GM18858 (cell line): ENCODE measurements around the gene TENM3.

Experiments used
- ATAC-seq: cut with Tn5 transposase; IDR thresholded peaks from one replicate; pipeline ENCODE4 v1.9.1; 2021; ENCODE audit not compliant: unreplicated experiment

TENM3 gene

DNA sequence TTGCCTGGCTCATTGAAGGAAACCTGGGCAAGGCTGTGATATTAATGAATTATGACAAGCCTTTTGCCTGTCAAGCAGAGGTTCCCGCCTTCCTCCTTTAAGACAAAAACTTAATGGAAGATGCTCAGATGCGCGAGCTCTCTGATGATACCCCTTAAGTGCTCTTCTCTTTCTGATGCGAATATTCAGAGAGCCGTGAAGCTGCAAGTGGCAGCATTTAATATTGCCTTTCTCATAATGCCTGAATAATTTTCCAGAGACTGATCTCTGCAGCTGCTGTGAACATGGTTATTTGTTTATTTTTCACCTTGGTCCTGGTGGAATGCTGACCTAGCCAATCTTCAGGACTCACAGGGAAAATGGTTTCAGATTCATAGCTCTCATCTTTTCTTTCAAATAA lies 251.8 kb downstream of the TENM3 start:
- ATAC-seq: no peak

DNA sequence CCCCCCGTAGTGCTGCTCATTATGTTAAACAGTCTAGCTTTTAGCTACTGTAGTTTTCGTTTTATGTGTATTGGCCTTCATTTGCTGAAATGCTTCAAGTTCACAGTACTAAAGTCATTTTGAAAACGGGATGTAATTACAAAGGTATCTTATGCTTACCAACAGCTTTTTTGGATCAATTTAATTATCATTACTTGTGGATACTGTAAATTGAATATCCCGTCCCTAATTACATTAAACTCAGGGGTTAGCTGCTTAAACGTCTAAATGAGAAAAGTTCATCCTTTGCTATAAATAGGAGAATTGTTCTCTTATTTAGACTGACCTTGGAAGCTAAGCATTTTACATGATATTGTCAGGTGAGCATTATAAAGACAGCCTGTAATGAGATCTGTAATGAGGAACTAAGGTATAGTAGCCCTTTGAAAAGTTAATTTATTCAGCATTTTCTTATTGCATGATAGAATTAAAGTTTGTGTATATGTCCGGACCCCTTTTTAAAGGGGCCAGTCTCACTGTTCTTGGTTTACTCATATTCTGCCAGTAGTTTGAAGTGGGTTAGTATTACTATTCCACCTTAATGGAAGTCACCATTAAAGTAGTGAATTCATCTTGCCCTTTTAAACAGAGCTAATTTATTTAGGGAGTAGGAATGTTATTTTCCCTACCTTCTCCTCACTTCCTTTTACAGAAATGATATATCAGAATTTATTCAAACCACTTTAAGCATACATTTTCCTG lies 252.6 kb downstream of the TENM3 start:
- ATAC-seq: no peak

DNA sequence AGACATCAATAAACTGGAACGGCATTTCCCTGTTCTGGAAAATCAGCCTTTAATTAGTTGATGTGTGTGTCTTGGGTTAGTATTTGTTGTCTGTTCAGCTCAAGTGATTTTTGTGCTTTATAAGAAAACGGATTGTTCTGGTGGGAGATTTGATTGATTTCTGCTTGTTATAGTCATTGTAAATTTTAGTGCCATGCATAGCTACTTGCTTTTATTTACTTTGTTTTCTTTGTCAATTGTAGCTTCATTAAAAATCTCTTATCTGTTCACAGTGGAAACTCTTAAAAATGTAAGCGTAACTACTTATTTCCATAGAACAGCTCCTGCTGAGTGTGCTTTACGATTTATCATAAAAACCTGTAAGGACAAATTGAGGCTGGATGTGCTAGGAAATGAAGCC lies 253.2 kb downstream of the TENM3 start:
- no peak for ATAC-seq

DNA sequence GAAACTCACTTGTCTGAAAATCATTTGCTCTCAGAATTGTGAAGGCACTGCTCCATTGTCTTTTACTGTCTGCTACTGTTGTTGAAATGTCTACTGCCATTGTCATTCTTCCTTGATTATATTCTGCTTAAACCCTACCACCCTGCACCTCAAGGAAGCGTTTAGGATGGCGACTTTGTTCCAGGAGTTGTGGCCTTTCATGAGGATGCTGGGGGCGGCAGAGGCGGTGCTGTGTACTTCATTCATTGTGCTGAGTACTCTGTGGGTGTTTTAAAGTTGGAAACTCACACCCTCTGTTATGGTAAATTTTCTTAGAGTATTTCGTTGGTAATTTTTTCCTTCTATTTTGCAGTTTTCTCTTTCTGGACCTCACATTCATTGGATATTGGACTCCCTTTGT lies 258.9 kb downstream of the TENM3 start:
- ATAC-seq: no peak

DNA sequence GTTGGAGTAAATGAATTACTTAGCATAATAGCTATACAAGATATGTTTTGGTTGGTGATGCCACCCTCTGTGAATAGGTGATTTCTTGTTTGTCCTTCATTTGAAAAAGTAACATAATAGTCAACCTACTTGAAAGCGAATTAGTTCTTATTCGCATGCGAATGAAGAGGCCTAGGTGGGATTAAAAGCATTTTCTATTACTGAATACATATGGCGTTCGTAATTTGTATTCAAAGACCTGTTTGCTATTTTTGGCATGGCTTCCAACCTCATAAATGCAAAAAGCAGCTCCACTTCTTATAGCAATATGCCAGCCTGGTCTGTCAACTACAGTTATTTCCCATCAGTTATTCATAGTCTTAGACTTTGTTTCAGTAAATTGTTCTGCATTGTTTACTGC lies 261.3 kb downstream of the TENM3 start:
- no peak for ATAC-seq

DNA sequence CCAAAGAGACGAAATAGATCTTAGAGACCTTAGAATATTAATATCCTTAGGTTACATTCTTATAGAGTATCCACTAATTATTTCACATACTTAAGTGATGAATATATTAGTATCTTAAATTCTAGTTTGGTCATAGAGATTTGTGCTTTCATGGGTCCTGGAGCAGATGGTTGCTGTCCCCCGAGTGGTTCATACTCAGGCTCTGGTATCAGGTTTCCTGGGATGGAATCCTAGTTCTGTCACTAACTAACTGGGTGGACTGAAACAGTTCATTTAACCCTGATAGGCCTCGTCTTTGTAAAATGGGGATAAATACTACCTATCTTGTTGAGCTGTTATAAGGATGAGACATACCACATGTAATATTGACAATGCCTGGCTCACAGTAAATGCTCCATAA lies 264.6 kb downstream of the TENM3 start:
- ATAC-seq: no peak

DNA sequence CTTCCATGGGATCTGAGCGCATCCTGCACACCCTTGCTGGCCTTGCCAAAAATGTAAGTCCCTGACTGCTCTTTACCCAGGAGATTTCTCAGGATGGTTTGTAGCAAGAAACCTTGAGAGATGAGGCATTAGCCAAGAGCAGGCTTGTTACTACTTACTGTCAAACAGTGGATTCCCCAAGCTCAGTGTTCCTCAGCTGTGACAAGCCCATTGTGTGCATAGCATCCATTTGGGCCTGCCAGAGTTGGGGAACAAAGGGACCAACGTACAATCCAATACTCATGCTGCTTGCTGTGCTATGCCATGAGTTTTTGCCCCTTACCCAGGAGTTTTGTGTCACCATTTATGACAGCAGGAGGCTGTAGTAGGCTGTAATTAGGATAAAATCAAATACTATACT lies 267.6 kb downstream of the TENM3 start:
- no peak for ATAC-seq

DNA sequence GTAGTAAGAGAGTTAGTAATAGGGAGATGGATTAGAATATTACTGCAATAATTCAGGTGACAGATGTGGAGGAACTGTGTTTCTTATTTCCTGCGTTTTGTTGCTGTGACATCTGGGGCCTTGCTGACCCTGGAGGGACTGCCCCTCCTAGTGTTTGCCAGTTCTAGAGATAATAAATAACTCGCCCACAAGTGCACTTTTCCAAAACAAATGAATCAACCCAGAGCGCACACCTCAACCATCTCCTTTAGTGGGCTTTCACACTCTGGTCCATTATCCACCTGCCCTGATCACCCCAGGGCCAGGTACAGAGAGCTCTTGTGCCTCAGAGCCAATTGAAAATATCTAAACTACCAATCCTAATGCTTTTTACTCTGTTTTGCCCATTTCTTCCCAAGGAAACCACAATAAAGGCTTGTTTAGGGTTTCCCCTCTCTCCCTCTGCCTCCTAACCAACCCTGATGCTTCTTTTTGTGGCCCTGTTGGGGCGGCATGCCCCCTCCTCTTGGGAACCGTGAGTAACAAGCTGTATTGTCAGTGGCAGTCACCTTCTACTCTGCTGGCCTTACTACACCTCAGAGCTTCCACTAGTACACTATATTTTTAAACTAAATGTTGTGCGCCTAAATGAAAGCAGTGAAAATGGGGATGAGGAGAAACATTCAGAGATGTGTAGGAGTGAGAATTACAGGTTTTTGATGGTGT lies 270.5 kb downstream of the TENM3 start:
- ATAC-seq: peak; percentile 49

DNA sequence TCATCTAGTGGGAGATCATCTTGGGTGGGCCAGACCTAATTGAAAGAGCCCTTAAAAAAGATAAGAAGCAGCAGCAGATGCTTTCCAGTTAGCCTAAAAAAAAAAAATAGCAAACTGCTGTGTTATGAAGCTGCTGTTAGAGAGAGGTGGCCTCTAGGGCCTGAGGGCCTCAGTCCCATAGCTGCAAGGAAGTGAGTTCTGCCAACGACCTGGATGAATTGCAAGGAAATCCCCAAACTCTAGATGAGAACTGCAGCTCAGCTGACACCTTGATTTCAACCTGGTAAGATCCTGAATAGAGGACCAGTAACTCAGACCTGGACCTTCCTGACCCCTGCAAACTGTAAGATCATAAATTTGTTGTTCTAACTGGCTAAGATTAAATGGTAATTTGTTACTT lies 275.2 kb downstream of the TENM3 start:
- ATAC-seq: no peak

DNA sequence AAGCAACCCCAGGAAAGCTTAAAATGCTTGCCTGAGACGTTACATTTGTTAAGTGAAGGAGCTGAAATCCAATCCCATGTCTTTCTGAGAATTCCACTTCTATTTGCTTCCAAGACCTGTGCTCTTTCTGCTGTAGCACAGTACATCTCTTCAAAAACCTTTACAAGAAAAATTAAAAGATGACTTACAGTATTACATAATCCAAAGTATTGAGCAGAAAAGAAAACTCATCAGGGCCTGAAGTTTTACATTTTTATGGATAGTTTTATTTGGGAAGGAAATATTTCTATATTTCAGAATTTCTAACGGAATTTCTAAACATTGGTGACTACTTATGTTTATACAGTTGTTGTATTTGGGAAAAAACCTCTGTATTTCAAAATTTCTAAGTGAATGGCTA lies 276.3 kb downstream of the TENM3 start:
- ATAC-seq: no peak

DNA sequence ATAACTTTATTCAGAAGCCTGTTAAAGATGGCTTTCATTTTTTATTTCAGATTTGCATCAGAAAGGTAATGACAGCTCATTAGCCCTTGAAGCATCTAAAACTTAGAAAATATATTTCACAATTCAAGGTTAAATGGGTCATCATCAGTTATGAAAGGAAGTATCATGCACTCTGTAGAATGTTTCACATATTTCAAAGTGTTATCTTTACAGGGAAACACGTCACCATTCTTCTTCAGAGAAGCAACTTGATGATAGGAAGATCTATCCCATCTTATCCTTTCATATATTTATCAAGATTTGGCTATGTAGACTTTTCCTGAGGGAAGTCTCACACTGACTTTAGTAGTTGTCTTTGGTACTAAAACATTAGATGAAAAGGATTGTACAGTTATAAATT lies 277.8 kb downstream of the TENM3 start:
- no peak for ATAC-seq

DNA sequence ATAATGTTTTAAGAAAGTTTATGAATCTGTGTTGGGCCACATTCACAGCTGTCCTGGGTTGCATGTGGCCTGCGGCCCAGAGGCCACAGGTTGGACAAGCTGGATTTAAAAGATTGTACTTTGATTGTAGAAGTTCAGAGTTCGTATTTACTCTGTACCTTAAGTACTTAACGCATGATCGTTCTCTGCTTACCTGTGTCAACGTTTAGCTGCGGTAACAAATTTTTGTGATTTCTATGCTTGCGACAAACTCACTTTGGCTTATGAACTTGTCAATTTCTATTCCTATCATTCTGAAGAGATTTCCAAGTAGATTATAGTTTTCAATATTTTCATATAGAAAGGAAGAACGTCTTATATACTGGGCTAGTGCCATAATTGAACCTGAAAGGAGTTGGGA lies 285.6 kb downstream of the TENM3 start:
- no peak for ATAC-seq

DNA sequence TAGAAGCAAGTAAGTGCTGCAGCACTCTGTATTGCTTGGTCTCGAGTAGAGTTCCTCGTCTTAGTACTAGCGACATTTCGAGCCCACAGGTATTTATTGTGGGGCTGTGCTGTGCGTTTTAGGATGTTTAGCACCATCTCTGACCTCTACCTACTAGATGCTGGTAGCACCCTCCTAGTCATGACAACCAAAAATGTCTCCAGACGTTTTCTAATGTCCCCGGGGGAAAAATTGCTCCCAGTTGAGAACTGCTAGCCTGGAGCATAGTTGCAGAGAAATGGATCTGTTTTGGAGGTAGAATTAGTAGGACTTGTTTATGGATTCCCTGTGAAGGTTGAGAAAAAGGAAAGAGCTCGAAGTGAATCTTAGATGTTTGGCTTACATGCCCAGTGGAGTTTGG lies 287.2 kb downstream of the TENM3 start:
- no peak for ATAC-seq

DNA sequence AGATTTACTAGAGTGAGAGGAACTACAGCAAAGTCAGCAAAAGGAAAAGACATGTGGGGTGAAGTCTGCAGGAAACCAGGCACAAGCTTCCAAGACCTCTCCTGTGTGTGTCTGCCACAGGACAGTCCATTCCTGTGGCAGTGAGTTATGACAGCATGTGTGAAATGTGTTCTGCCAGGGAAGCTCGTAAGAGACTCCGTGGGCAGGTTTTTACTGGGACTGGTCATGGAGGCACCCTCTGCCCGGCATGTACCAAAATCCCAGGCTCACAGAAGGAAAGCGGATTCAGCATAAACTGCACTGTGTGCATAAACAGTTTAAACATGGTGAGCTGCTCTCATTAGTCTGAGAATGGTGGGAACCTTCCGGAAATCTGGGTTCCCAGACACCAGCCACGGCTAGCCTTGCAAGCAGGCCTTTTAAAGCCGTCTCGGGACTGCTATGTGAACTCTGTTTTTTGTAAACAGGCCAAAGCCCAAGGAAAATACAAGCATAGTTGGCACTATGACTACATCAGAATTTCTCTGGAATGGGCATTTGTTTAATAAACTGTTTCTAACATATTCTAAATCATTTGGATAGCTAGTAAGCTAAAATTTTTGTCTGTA lies 288.5 kb downstream of the TENM3 start:
- no peak for ATAC-seq

DNA sequence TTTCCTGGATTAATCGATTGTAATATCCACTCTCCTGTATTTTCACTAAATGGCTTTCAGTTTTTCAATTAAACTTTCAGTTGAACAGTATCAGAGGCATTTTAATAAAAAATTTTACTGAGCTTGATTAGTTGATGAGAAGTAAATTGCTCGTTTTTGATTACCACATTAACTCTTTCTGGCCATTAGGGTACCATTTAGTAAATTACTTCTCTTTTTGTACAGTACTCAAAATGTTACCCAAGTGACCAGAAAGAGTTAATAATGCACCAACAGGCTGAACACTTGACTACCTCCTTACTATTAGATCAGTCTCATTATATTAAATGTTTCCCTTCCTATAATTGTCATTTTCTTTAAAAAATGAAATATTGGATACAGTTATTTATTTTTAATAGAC lies 289.2 kb downstream of the TENM3 start:
- ATAC-seq: no peak

DNA sequence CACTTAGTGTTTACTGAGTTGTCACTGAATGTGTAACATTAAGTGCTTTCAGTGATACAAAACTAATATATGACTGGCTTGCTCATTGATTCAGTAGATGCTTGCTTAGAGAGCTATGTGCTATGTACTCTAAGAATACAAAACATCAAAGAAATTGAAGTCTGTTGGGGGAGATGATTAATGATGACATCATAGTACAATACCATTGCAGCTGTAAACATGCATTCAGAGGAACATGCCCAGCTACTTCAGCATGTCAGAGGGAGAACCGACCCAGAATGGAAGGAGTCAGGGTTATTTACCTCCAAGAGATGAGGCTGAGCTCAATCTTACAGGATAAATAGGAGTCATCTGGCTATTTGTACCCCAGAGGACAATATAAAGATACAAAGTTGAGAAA lies 290.8 kb downstream of the TENM3 start:
- ATAC-seq: no peak

DNA sequence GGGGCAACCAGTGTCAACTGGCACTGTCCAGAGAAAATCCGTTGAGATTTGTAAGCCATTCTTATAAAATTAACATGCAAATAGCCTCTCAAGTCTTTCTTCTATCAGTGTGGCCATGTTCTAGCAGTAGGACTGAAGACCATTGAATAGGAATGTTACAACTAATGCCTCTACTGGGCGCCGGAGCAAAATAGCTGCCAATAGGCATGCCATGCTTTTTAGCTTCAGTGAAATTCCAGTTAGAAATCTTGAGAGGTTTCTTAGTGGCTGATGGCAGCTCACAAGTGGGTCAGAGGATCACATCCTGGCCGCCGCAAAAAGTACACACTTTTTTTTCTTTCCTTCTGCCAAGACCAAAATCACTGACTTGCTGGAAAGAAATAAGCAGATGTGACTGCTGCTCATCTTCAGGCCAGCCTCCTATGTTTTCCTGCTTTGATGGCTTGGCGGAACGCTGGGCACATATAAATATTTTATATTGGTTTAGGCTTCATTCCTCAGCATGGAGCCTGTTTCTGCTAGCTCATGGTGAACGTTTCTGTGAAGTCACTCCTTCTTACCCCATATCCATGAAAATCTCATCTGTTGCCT lies 293.1 kb downstream of the TENM3 start:
- ATAC-seq: no peak

DNA sequence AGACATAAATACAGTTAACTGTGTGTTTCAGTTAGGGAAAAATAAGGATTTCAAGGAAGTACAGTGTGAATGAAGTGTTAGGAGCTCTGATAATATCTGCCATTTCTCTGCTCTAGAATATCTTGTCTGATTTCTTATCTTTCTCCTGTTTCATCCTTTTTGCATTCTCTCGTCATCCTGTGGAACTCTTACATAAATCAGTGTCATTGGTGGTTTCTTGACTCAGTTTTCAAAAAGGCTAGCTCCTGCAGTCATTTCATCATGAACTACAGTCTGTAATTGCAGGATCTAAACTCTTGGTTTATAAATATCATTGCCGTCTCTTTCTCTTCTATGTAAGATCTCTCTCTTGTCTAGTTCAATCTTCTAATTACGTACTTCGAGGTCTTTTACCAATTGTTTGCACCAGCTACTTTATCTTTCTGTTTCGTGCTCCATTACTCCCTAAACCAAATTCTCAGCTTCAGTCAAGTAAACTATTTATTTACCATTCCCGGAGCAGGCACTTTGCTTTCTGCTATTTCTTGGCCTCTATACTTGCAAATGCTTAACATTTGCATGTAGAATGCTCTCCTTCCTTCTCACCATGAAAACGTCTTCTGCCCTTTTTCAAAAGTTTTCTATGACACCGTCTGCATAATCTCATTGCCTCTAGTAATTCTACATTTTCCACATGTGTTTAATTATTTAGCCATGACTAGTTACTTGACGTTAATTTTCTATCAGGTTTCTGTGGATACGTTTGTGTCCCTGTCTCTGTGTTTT lies 294.0 kb downstream of the TENM3 start:
- no peak for ATAC-seq

DNA sequence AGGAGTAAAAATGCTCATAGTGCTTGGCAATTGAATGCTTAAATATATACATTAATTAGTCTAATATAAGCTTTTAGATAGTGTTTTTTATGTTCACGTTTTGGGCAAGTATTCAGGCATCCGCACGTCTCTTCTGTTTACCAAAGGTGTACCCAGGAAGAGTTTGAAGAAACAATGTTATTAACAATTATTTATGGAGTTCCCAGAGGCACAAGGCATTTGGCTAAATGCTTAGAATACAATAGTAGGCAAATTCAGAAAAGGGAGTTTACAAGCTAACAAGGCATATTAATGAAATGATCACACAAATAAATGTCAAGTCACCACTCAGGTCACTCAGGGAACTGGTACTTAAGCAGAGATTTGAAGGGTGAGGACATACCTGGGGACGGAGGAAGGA lies 294.8 kb downstream of the TENM3 start:
- no peak for ATAC-seq

DNA sequence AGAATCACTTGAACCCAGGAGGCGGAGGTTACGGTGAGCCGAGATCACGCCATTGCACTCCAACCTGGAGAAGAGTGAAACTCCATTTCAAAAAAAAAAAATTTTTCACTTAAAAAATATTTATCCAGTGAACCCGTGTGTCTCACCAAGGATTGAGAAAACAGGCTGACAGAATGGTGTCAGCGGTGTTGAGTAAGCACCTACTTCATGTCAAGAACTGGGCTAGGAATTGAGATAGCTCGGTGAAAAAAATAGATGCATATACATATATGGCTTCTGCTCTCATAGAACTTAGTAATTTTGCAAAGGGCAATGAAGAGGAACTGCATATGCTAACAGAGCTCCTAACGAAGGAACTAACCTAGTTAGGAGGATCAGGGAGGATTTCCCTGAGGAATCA lies 297.3 kb downstream of the TENM3 start:
- no peak for ATAC-seq

DNA sequence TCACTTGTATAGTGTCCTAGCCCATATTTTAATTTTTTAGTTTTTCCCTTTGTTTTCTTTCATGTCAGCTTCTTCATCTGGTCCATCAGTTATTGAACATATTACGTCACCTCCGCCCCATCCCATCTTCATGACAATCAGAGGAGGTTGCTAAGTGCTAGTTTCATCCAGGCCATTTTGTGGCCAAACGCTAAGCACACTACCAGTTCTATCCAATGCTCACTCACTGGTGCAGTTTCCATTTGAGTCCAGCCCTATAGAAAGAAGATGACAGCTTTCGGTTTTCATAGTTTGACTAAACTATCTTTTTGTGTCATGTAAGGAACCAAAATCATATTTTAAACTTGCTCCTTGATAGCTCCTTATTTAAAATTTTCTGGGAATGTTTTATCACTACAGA lies 304.2 kb downstream of the TENM3 start:
- ATAC-seq: peak; percentile 99
